HG03354 (cell line): ENCODE data around the gene FLNA.
"Not testable (repeated sequence)": the region's sequence is repeated elsewhere in the genome, so short reads cannot be mapped to it uniquely, and the experiment has no call there.

Source experiments
- ATAC-seq: cut with Tn5 transposase; IDR thresholded peaks from one replicate; pipeline ENCODE4 v1.9.1; 2021; ENCODE audit warnings: mild to moderate bottlenecking; ENCODE audit not compliant: unreplicated experiment, poor library complexity, severe bottlenecking

Gene FLNA

GRCh38 chrX:154315416-154315815 lies 59.0 kb downstream of the FLNA start:
- ATAC-seq = no peak

DNA sequence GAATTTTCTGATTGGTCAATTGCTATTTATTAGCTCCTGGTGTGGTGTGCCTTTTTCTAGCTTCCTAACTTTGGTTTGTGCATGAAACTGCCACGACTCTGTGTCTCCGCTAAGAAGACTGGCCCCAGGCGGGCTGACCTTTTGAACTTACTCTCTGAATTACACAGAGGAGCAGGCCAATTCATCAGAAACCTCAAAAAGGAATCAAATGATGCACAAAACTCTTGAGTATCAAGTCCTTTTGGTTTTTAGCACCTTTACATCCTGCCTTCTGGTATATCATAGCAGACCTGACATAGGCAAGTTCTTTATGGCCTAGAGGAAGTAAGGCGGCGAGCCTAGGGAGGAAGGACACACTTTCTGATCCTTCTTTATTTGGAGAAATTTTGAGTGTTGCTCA lies 61.3 kb downstream of the FLNA start:
- ATAC-seq = no peak

- no peak for ATAC-seq
Measured at GRCh38 chrX:154312116-154312515, 62.3 kb downstream of the FLNA start.

GRCh38 chrX:154310616-154311536 lies 63.6 kb downstream of the FLNA start:
- no peak for ATAC-seq

DNA sequence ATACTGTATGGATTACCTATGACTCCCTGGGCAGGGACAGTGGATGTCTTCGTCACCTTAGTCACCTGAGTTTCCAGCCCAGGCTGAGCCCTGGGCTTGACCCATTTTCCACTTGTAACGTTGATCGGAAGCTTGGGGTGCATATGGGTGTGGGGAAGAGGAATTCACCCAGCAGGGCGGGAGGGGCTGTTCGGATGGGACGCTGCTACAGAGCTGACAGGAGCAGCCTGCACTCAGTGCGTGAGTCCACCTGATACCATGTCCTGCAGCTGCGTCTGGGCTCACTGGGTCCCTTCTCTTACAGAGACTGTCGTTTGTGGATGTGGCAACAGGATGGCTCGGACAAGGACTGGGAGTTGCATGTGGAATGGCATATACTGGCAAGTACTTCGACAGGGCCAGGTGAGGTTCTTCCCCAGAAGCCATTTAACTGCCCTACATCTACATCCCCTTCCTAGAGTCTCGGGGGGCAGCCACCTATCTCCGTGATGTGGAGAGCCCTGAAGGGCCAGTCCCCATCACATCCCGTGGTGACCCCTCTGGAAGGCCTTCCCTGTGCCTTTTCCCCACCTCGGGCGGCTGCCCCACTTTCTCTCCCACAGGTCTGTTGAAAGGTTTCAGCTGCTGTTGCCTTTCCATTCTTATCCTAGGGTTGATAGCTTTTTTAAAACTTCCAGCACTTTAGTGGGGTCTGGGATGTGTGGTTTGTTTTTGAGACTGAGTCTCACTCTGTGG lies 65.2 kb downstream of the FLNA start:
- ATAC-seq = no peak

DNA sequence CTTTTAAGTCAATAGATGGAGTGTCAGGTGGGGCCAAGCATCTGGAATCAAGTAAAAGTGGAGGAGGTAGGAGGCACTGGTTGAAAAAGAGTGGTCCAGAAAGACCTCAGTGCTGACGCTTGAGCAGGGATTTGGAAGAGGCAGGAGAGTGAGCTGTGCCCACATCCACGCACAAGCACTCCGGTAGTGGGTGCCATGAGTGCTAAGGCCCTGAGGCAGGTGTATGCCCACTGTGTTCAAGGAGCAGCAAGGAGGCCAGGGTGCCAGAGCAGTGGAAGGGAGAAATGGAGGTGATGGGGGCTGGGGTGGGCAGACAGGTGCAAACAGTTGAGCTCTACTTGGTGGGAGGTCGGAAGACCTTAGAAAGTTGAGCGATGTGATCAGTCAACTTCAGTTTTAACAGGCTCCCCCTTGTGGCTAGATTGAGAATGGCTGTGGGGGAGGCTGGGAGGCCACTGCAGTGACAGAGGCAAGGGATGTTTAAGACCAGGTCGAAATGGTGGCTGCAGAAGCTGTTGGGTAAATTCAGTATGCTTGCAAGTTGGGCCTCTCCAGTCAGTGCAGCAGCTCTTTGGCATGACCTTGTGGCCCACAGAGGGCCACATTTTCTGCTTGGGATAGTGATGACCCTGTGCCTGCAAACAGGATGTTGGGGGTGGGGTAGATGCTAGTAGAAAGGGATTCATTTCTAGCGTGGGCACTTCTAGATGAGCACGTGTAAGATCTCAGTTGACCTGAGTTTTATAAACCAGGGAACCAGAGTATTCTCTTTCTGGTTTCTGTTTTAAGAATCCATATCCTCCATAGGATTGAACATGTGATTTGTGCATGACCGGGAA lies 66.1 kb downstream of the FLNA start:
- ATAC-seq = peak; percentile 69

DNA sequence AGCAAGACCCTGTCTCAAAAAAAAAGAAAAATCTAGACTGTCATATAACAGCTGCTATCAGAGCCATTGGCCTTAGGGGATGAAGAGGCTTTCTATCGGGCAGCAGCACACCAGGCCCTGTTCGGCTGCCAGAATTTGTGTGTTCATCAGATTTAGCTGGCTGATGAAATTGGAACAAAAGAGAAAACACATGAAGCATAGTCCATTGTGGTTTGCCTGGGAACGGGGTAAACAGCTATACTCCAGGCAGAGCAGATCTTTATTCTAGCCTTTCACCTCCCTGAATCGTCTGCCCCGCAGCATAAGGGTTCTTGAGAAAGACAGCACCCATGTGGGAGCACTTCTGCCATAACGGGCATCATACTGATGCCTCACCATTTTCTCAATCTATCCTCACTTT lies 67.2 kb downstream of the FLNA start:
- no peak for ATAC-seq

DNA sequence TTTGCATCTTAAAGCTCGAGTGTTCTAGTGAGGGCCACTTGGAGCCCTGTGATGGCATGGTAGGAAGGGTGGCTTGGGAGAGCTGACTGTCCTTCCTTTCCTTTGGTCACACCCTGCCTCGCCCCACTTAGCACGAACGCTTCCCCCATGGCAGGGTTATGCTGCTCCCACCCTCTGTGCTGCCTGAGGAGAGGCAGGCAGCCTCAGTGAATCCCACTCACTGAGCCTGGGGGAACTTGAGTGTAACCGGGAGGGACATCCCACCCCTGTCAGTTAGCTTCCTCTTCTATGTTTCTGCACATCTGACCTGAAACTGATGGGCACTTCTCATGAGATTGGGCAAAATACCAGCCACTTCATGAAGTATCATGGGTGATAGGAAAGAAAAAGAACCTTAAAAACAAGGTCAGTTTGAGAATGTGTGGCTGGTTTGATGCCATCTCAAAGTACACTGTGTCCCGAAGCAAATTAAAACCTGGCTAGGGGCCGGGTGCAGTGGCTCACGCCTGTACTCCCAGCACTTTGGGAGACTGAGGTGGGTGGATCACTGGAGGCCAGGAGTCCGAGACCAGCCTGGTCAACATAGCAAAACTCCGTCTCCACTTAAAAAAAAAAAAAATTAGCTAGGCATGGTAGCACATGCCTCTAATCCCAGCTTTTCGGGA lies 68.8 kb downstream of the FLNA start:
- ATAC-seq = no peak

- ATAC-seq = no peak
Measured at GRCh38 chrX:154304846-154305245, 69.6 kb downstream of the FLNA start.

GRCh38 chrX:154303476-154303875 lies 71.0 kb downstream of the FLNA start:
- ATAC-seq = no peak

DNA sequence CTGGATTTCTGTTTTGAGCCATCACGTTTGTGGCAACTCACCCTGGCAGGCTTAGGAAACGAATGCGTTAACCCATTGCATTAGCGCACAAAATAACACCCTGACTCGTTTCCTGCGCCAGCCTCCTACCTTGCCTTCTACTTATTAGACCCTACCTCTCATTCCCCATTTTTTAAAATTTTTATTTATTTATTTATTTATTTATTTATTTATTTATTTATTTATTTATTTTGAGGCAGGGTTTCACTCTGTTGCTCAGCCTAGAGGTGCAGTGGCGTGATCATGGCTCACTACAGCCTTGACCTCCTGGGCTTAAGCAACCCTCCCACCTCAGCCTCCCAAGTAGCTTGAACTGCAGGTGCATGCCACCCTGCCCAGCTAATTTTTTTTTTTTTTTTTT lies 71.4 kb downstream of the FLNA start:
- not testable (repeated sequence) for ATAC-seq

GRCh38 chrX:154300816-154301215 lies 73.6 kb downstream of the FLNA start:
- ATAC-seq = no peak
